NAMALWA (cell line): ENCODE data around the gene BCAS4.

ENCODE experiments used
- DNase-seq: peaks from one replicate; pipeline ENCODE4 v3.0.0-alpha.2; 2015; ENCODE audit warnings: low spot score

BCAS4 gene

GRCh38 chr20:50855498-50856474 lies 60.9 kb downstream of the BCAS4 start:
- no peak for DNase-seq

- DNase-seq, result no peak
Observed at GRCh38 chr20:50856475-50857041, 61.7 kb downstream of the BCAS4 start.

- DNase-seq, result no peak
Observed at GRCh38 chr20:50857348-50857747, 62.5 kb downstream of the BCAS4 start.

- DNase-seq, result no peak
Observed at GRCh38 chr20:50858525-50858924, 63.7 kb downstream of the BCAS4 start.

- no peak for DNase-seq
Observed at GRCh38 chr20:50859161-50859560, 64.3 kb downstream of the BCAS4 start.

GRCh38 chr20:50861012-50861411 lies 66.2 kb downstream of the BCAS4 start:
- DNase-seq, result no peak

GRCh38 chr20:50862546-50862945 lies 67.7 kb downstream of the BCAS4 start:
- DNase-seq, result no peak

- DNase-seq, result no peak
Observed at GRCh38 chr20:50865114-50865513, 70.3 kb downstream of the BCAS4 start.

GRCh38 chr20:50865591-50865990 lies 70.7 kb downstream of the BCAS4 start:
- no peak for DNase-seq

- DNase-seq, result no peak
Observed at GRCh38 chr20:50866036-50866685, 71.3 kb downstream of the BCAS4 start.

GRCh38 chr20:50866831-50867230 lies 72.0 kb downstream of the BCAS4 start:
- DNase-seq, result no peak

GRCh38 chr20:50867805-50868204 lies 72.9 kb downstream of the BCAS4 start:
- DNase-seq, result no peak

GRCh38 chr20:50868509-50869495 lies 73.9 kb downstream of the BCAS4 start:
- no peak for DNase-seq

GRCh38 chr20:50870561-50871161 lies 75.8 kb downstream of the BCAS4 start:
- DNase-seq, result no peak

GRCh38 chr20:50872560-50873425 lies 77.9 kb downstream of the BCAS4 start:
- no peak for DNase-seq

- no peak for DNase-seq
Observed at GRCh38 chr20:50873585-50873984, 78.7 kb downstream of the BCAS4 start.

GRCh38 chr20:50874111-50874757 lies 79.4 kb downstream of the BCAS4 start:
- DNase-seq, result no peak

GRCh38 chr20:50874758-50875665 lies 80.2 kb downstream of the BCAS4 start:
- no peak for DNase-seq
